ENCODE results near the gene FAM3A.

DNA sequence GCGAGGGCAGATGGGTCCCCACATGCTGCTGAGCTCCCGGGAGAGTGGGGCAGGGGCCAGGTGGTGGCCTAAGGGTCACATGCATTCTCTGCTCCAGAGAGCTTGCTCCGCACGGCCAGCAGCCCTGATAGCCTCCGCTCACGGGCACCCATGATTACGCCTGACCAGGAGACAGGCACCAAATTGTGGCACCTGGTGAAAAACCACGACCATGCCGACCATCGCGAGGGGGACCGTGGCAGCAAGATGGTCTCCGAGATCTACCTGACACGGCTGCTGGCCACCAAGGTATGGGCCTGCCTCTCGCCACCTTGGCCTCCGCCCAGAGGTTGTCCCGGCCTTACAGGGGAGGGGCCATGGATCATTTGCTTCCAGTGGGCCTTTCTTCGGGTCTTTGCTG, 46.2 kb downstream of the FAM3A start:
- TF ChIP-seq ZNF121 (tag by site-specific recombination; IDR thresholded peaks at IDR 0.05) (no peak), ZNF26 (tag by site-specific recombination; IDR thresholded peaks at IDR 0.05) (no peak), YY1 (tag by site-specific recombination; IDR thresholded peaks at IDR 0.05) (no peak), ZBTB7A (tag by site-specific recombination; IDR thresholded peaks at IDR 0.05; ENCODE audit: low read depth) (no peak), KLF8 (tag by site-specific recombination; IDR thresholded peaks at IDR 0.05) (no peak)
- TF ChIP-seq, protein P1, sequence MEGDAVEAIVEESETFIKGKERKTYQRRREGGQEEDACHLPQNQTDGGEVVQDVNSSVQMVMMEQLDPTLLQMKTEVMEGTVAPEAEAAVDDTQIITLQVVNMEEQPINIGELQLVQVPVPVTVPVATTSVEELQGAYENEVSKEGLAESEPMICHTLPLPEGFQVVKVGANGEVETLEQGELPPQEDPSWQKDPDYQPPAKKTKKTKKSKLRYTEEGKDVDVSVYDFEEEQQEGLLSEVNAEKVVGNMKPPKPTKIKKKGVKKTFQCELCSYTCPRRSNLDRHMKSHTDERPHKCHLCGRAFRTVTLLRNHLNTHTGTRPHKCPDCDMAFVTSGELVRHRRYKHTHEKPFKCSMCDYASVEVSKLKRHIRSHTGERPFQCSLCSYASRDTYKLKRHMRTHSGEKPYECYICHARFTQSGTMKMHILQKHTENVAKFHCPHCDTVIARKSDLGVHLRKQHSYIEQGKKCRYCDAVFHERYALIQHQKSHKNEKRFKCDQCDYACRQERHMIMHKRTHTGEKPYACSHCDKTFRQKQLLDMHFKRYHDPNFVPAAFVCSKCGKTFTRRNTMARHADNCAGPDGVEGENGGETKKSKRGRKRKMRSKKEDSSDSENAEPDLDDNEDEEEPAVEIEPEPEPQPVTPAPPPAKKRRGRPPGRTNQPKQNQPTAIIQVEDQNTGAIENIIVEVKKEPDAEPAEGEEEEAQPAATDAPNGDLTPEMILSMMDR (tag by site-specific recombination; IDR thresholded peaks at IDR 0.05) = no peak

All from HEK293 (cell line).